Measurements from ENCODE around the gene ROR1. TPM values are rescaled to one million over a fixed set of nuclear protein-coding genes. Genes with fewer than 3 reads are reported as not detected.

Gene ROR1
- total and polyA plus RNA-seq, 2 of the 13 experiments (the other 11 are each of a cell fraction or from before 2014, with no cell fraction given) = 0.58 to 2.3 TPM

GRCh38 chr1:63817152-63817667, 43.4 kb downstream of the ROR1 start:
- no peaks in the 10 kb centered on the region for H3K27me3 ChIP-seq (ENCODE audit: control insufficient read depth in 1 of 2, insufficient read depth in 2 of 2, low read length in 2 of 2)
- H3K9me3 ChIP-seq (ENCODE audit: low read length) = no peaks in the 10 kb centered on the region
- ATAC-seq (no peak), FAIRE-seq (no peak), DNase-seq (ENCODE audit: low spot score) (no peak)
- no peak overlapping the region for H3K4me3 ChIP-seq (replicated peaks in 1 of 3; ENCODE audit: insufficient read depth in 1 of 3, low read depth in 2 of 3, low read length in 3 of 3)
- no TSS peak for BruUV-seq (replicated peaks)
- H3K4me1 ChIP-seq (ENCODE audit: insufficient read depth, low read length) = no peaks in the 10 kb centered on the region
- H2AFZ ChIP-seq (ENCODE audit: low read length) = no peak overlapping the region
- no peaks in the 10 kb centered on the region for H4K20me1 ChIP-seq (ENCODE audit: insufficient read depth, low read length)
- H3K4me2 ChIP-seq (ENCODE audit: low read depth, low read length) = no peak overlapping the region
- in situ Hi-C loops (cut with HindIII; ENCODE audit: extremely low pct_ligation_motif_present, low pct_unique_long_range_greater_than_20kb) (no loop called here), intact Hi-C loops (cut with micrococcal nuclease; ENCODE audit: unreplicated experiment) (no loop called here)
- H3K36me3 ChIP-seq (replicated peaks in 1 of 2; ENCODE audit: control insufficient read depth in 1 of 2, insufficient read depth in 2 of 2, low read length in 2 of 2) = no peaks in the 10 kb centered on the region
- POLR2A ChIA-PET = no interaction called here
- H3K79me2 ChIP-seq (ENCODE audit: insufficient read depth, low read length) = no peaks in the 10 kb centered on the region
- TF ChIP-seq DRAP1 (CRISPR knock-in tag; IDR thresholded peaks at IDR 0.05) = no peak
- TF ChIP-seq U2AF1 (optimal IDR thresholded peaks at IDR 0.05; ENCODE audit: low read depth, low read length) = no peak
- no peak for TF ChIP-seq ZNF329 (CRISPR knock-in tag; IDR thresholded peaks at IDR 0.05; ENCODE audit: low read depth)
- CTCF ChIA-PET (ENCODE audit: low intra/inter-chr PET ratio, low total read pairs) = no interaction called here
- no peak overlapping the region for H3K9ac ChIP-seq (ENCODE audit: insufficient read depth, low read depth, low read length)
- no peak overlapping the region for H3K27ac ChIP-seq (ENCODE audit: extremely low read length, insufficient read depth, low read length)
- WGBS (ENCODE audit: low lambda C conversion rate) = 3% methylated on average over 5 of the region's 5 CpGs

DNA sequence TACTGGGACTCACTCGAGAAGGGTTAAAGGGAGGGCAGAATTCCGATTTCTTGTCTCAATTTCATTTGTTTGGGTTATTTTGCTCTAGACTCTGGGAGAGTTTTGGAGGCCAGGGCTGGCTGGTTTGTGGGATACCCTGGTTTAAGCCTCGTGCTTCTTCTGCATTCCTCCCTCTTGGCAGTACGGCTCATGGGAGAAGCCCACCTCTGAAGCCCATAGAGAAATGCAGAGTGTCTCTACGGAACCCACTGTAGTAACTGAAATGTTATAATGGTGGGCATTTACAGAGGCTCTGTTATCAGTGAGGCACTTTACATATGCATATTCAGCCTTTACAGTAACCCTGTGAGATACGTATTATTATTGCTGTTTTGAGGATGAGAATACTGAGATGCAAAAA, 43.9 kb downstream of the ROR1 start:
- no peaks in the 10 kb centered on the region for H3K27me3 ChIP-seq (ENCODE audit: control insufficient read depth in 1 of 2, insufficient read depth in 2 of 2, low read length in 2 of 2)
- H3K36me3 ChIP-seq (replicated peaks in 1 of 2; ENCODE audit: control insufficient read depth in 1 of 2, insufficient read depth in 2 of 2, low read length in 2 of 2) = no peaks in the 10 kb centered on the region
- no peak for FAIRE-seq
- ATAC-seq = no peak
- no peak overlapping the region for H3K9ac ChIP-seq (ENCODE audit: insufficient read depth, low read depth, low read length)
- no peaks in the 10 kb centered on the region for H4K20me1 ChIP-seq (ENCODE audit: insufficient read depth, low read length)
- no peak overlapping the region for H2AFZ ChIP-seq (ENCODE audit: low read length)
- H3K9me3 ChIP-seq (ENCODE audit: low read length) = no peaks in the 10 kb centered on the region
- in situ Hi-C loops (cut with HindIII; ENCODE audit: extremely low pct_ligation_motif_present, low pct_unique_long_range_greater_than_20kb) (no loop called here), intact Hi-C loops (cut with micrococcal nuclease; ENCODE audit: unreplicated experiment) (no loop called here)
- DNase-seq (ENCODE audit: low spot score) = no peak
- H3K27ac ChIP-seq (ENCODE audit: extremely low read length, insufficient read depth, low read length) = no peak overlapping the region
- CTCF ChIA-PET (ENCODE audit: low intra/inter-chr PET ratio, low total read pairs) = no interaction called here
- no peak overlapping the region for H3K4me2 ChIP-seq (ENCODE audit: low read depth, low read length)
- POLR2A ChIA-PET = no interaction called here
- no peaks in the 10 kb centered on the region for H3K4me1 ChIP-seq (ENCODE audit: insufficient read depth, low read length)
- TF ChIP-seq SMC3 (IDR thresholded peaks at IDR 0.05; ENCODE audit: low read length) = no peak
- TF ChIP-seq ATF2 (CRISPR knock-in tag; IDR thresholded peaks at IDR 0.05) = no peak
- TF ChIP-seq, protein P1, sequence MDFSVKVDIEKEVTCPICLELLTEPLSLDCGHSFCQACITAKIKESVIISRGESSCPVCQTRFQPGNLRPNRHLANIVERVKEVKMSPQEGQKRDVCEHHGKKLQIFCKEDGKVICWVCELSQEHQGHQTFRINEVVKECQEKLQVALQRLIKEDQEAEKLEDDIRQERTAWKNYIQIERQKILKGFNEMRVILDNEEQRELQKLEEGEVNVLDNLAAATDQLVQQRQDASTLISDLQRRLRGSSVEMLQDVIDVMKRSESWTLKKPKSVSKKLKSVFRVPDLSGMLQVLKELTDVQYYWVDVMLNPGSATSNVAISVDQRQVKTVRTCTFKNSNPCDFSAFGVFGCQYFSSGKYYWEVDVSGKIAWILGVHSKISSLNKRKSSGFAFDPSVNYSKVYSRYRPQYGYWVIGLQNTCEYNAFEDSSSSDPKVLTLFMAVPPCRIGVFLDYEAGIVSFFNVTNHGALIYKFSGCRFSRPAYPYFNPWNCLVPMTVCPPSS (IDR thresholded peaks at IDR 0.05) = no peak
- TF ChIP-seq MIER2 (CRISPR knock-in tag; IDR thresholded peaks at IDR 0.05) = no peak
- no peak for TF ChIP-seq RBAK (CRISPR knock-in tag; IDR thresholded peaks at IDR 0.05)
- no peak for TF ChIP-seq ZNF547 (CRISPR knock-in tag; IDR thresholded peaks at IDR 0.05)
- no peak for TF ChIP-seq POLR2AphosphoS5 (IDR thresholded peaks at IDR 0.05; ENCODE audit: low read depth, low read length)
- TF ChIP-seq, protein P2, sequence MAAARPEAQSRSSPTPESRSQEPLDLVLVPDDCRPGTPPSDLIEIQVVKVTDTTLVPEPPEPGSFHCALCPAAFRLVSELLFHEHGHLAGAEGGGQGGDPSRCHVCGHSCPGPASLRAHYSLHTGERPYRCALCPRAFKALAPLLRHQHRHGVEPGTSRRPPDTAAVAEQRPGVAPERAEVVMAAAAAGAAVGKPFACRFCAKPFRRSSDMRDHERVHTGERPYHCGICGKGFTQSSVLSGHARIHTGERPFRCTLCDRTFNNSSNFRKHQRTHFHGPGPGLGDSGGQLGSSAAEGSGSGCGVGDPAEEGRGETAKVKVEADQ (CRISPR knock-in tag; IDR thresholded peaks at IDR 0.05; ENCODE audit: borderline replicate concordance) = no peak
- no peak for TF ChIP-seq NFE2 (CRISPR knock-in tag; IDR thresholded peaks at IDR 0.05)
- 52% methylated on average over 6 of the region's 6 CpGs for WGBS (ENCODE audit: low lambda C conversion rate)
- H3K79me2 ChIP-seq (ENCODE audit: insufficient read depth, low read length) = no peaks in the 10 kb centered on the region
- H3K4me3 ChIP-seq (replicated peaks in 1 of 3; ENCODE audit: insufficient read depth in 1 of 3, low read depth in 2 of 3, low read length in 3 of 3) = no peak overlapping the region
- no TSS peak for BruUV-seq (replicated peaks)

Data from HepG2 (cell line).